Smooth muscle cell (in vitro differentiated cells): ENCODE data around the gene PHYKPL. TPM values are rescaled to one million over a fixed set of nuclear protein-coding genes. Genes with fewer than 3 reads are reported as not detected.

Experiments
- DNase-seq: peaks from one replicate; lab custom pipeline; 2025; ENCODE audit not compliant: unreplicated experiment; lab: John Stamatoyannopoulos, UW
- H2AFZ ChIP-seq: fragments of 200-600 bp; sonication (generic); 2 replicates; pipeline ENCODE4 v1.6.0; 2016; ENCODE audit warnings: antibody characterized with exemption, low read depth, mild to moderate bottlenecking
- H3F3A ChIP-seq: fragments of 200-600 bp; sonication (generic); 2 replicates; pipeline ENCODE4 v1.6.0; 2017; ENCODE audit warnings: antibody characterized with exemption, low read depth
- H3K27ac ChIP-seq: fragments of 200-600 bp; sonication (generic); 2 replicates; pipeline ENCODE4 v1.5.1; 2016; ENCODE audit warnings: low read depth, mild to moderate bottlenecking
- H3K27me3 ChIP-seq: fragments of 200-600 bp; sonication (generic); 2 replicates; pipeline ENCODE4 v1.6.1; 2016; ENCODE audit warnings: low read depth, mild to moderate bottlenecking
- H3K36me3 ChIP-seq: fragments of 200-600 bp; sonication (generic); 2 replicates; pipeline ENCODE4 v1.5.1; 2016; ENCODE audit warnings: low read depth
- H3K4me1 ChIP-seq: fragments of 200-600 bp; sonication (generic); 2 replicates; pipeline ENCODE4 v1.5.1; 2016; ENCODE audit warnings: low read depth
- H3K4me2 ChIP-seq: fragments of 200-600 bp; sonication (generic); 2 replicates; pipeline ENCODE4 v1.6.0; 2016; ENCODE audit warnings: mild to moderate bottlenecking
- H3K4me3 ChIP-seq: fragments of 200-600 bp; sonication (generic); 2 replicates; pipeline ENCODE4 v1.5.1; 2016; ENCODE audit warnings: mild to moderate bottlenecking
- H3K79me2 ChIP-seq: fragments of 200-600 bp; sonication (generic); 2 replicates; pipeline ENCODE4 v1.6.0; 2016; ENCODE audit warnings: low read depth, mild to moderate bottlenecking
- H3K9ac ChIP-seq: fragments of 200-600 bp; sonication (generic); 2 replicates; pipeline ENCODE4 v1.6.0; 2016; ENCODE audit warnings: low read depth
- H3K9me3 ChIP-seq: fragments of 200-600 bp; sonication (generic); replicated peaks from 2 replicates; pipeline ENCODE4 v1.5.1; 2016; ENCODE audit warnings: low read depth
- H4K20me1 ChIP-seq: fragments of 200-600 bp; sonication (generic); 2 replicates; pipeline ENCODE4 v1.6.0; 2016; ENCODE audit warnings: low read depth
- CTCF ChIP-seq: fragments of 200-600 bp; sonication (generic); IDR thresholded peaks from 2 replicates; pipeline ENCODE4 v1.5.1; 2017; ENCODE audit warnings: borderline replicate concordance, mild to moderate bottlenecking, antibody characterized with exemption; ENCODE audit not compliant: insufficient read depth, poor library complexity, severe bottlenecking
- WGBS: methylation state at CpG from one replicate; pipeline ENCODE4 v1.1.7; 2016; ENCODE audit warnings: low lambda C conversion rate; 5-methylcytosine and 5-hydroxymethylcytosine counted together
- polyA plus RNA-seq: library from polyadenylated mRNA; unstranded; fragments of >200 nt; fragmentation: Nextera tagmentation; extraction: Ambion mirVana; gene quantifications from 2 replicates; pipeline ENCODE4 v1.2.1, GENCODE V29; 2016
- total RNA-seq: library from RNA; depleted of rRNA; stranded (reverse); fragments of >200 nt; gene quantifications from 2 replicates; pipeline ENCODE4 v1.2.3, GENCODE V29; 2014

Gene PHYKPL
- total and polyA plus RNA-seq, 2 experiments from 2014 or later: 15.7 to 27.8 TPM

GRCh38 chr5:178207917-178208280 is 24.7 kb downstream of the PHYKPL start:
- peaks cover 78% of the 10 kb centered on the region for H4K20me1 ChIP-seq
- H3K4me1 ChIP-seq: peaks cover 11% of the 10 kb centered on the region
- peaks cover 49% of the 10 kb centered on the region for H3F3A ChIP-seq
- H3K9ac ChIP-seq: no peak overlapping the region
- no peak for TF ChIP-seq CTCF
- H3K79me2 ChIP-seq: peaks cover 51% of the 10 kb centered on the region
- H3K27ac ChIP-seq: no peak overlapping the region
- H3K9me3 ChIP-seq: no peaks in the 10 kb centered on the region
- no peak for DNase-seq
- peaks cover 3% of the 10 kb centered on the region for H3K36me3 ChIP-seq
- no peak overlapping the region for H2AFZ ChIP-seq
- no peak overlapping the region for H3K4me3 ChIP-seq
- H3K27me3 ChIP-seq: no peaks in the 10 kb centered on the region
- WGBS: 94% methylated on average over 1 of the region's 1 CpG
- H3K4me2 ChIP-seq: no peak overlapping the region

- Histone ChIP-seq H3K36me3 (peaks cover 3% of the 10 kb centered on the region), H3K27me3 (no peaks in the 10 kb centered on the region), H3K27ac (peak overlapping the region; percentile 82), H4K20me1 (peaks cover 72% of the 10 kb centered on the region), H2AFZ (no peak overlapping the region), H3K79me2 (peaks cover 51% of the 10 kb centered on the region), H3F3A (peaks cover 49% of the 10 kb centered on the region), H3K9ac (no peak overlapping the region), H3K9me3 (no peaks in the 10 kb centered on the region), H3K4me3 (peak overlapping the region; percentile 99), H3K4me1 (peaks cover 11% of the 10 kb centered on the region), H3K4me2 (peak overlapping the region; percentile 95)
- no peak for DNase-seq
- 92% methylated on average over 5 of the region's 5 CpGs for WGBS
- no peak for TF ChIP-seq CTCF
These were observed 25.3 kb downstream of the PHYKPL start for GRCh38 chr5:178207183-178207916.

- Histone ChIP-seq H3K4me2 (peak overlapping the region; percentile 95), H3K4me1 (peaks cover 11% of the 10 kb centered on the region), H3K27me3 (no peaks in the 10 kb centered on the region), H3K9me3 (no peaks in the 10 kb centered on the region), H3K36me3 (peaks cover 3% of the 10 kb centered on the region), H3K79me2 (peaks cover 51% of the 10 kb centered on the region), H2AFZ (no peak overlapping the region), H3F3A (peaks cover 42% of the 10 kb centered on the region), H3K9ac (peak overlapping the region; percentile 89), H3K27ac (peak overlapping the region; percentile 82), H4K20me1 (peaks cover 63% of the 10 kb centered on the region), H3K4me3 (peak overlapping the region; percentile 99)
- WGBS: 54% methylated on average over 12 of the region's 12 CpGs
- no peak for DNase-seq
- TF ChIP-seq CTCF: no peak
These were observed 26.2 kb downstream of the PHYKPL start for GRCh38 chr5:178206166-178207101.
